C4-2B (cell line): ENCODE results near the gene CEP131.

Experiments used
- CTCF ChIP-seq: fragments of 450-650 bp; conservative IDR thresholded peaks from 2 replicates; pipeline ENCODE4 v1.5.1; 2017; ENCODE audit warnings: mild to moderate bottlenecking
- ZFX ChIP-seq: fragments of 450-650 bp; IDR thresholded peaks from 2 replicates; pipeline ENCODE4 v1.6.1; 2017

- no peak for TF ChIP-seq CTCF
- TF ChIP-seq ZFX = no peak
Observed at GRCh38 chr17:81265576-81265975, 42.8 kb upstream of the CEP131 start.
